HG03432 (cell line): Measurements from ENCODE around the gene CDX1.
"Not testable (repeated sequence)": the region's sequence is repeated elsewhere in the genome, so short reads cannot be mapped to it uniquely, and the experiment has no call there.

Source experiments
- ATAC-seq: cut with Tn5 transposase; IDR thresholded peaks from one replicate; pipeline ENCODE4 v1.9.1; 2021; ENCODE audit warnings: mild to moderate bottlenecking, moderate library complexity; ENCODE audit not compliant: unreplicated experiment

Gene CDX1

DNA sequence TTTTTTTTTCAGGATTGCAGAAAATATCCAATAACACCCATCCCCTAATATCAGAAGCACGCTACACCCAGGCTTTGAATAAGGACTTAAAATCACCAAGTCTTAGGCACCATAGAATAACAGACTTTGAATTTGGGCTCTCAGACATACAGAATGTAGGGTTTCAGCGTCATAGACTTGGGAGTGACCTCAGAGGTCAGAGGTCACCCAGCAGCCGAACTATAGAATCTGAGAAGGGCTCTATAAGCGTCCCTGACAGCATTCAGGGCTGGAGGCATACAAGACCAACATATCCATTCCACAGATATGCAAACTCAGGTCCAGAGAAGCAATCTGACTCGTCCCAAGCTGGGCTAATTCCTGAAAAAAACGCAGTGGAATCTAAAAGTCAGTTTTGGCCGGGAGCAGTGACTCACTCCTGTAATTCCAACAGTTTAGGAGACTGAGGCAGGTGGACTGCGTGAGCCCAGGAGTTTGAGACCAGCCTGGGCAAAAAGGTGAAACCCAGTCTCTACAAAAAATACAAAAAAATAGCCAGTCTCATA lies 58.0 kb downstream of the CDX1 start:
- no peak for ATAC-seq

DNA sequence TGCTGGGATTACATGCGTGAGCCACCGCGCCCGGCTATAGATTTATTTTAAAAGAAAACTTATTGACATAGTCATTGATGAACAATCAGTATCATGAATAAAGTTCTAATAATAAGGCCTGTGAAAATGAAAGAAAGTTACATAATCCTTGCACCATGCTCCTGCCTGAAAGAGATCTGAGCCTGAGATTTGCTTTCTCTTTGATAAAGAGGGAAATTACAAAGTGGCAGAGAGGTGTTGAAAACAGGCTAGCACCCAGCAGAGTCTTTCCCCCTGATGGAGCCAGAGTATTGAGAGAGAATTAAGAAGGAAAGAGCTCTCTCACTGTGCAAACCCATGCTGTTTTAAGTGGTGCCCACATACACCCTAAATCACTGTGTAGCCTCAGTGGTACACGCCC lies 60.5 kb downstream of the CDX1 start:
- ATAC-seq: no peak

DNA sequence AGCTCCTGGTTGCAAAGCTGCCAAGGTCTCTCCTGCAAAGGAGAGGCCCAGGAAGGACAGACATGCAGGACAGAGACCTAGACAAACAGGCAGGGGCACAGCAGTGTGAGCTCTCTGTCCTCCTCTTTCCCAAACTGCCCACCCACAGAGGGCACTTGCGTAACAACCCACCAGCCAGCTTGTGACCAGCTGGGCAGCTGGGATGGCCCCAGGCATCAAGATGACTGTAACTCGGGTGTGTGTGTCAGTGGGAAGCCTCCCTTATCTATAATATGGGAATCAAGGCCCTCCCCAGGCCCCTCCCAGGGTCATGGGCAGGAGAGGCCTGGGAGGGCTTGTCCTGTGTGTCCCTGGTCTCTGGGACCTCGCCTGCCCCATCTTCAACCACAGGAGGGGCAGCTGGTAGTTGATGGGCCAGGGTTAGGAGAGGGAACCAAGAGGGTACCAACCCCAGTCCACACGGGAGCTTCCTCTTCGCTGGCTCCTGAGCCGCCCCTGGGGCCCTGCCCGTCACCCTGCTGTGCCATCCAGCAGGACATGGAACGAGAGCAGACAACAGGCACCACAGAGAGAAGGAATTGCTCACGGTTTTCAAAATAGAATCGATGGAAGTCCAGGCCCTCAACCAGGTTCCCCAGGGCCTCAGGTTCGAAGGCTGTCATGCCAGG lies 61.2 kb downstream of the CDX1 start:
- no peak for ATAC-seq

DNA sequence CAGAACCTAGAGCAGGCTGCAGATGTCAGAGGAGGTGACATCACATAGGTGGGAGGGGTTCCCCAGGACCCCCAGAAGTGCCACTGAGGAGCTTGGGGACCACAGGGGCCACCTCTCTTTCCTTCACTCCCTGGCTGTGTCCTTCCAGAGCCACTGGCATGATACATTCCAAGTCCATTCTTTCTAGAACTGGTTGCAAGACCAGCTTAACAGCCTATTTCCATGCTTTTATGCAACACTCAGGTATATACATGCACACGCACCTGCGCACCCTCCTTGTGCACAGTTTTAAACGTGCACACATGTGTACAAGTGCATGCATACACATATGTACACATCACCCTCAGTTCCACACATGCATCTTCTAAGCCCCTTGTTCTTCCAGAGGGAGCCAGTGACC lies 63.0 kb downstream of the CDX1 start:
- no peak for ATAC-seq

DNA sequence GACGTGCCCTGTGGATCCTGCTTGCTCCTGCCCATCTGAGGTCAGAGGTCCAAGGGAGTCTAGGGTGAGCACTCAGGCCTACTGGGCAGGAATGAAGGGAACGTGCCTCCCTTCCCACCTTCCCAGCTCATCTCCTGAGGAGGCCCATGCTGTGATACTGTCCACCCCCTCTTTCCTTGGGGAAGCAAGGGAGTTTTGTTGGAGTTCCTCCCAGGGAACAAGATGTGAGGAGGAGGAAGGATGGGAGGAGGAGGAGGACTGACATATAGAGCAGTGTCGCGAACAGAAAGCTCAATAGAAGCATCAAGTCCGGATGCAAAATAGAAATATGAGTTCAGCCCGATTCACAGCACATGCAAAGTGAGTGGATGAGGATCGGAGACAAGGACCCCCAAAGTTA lies 64.3 kb downstream of the CDX1 start:
- ATAC-seq: no peak

DNA sequence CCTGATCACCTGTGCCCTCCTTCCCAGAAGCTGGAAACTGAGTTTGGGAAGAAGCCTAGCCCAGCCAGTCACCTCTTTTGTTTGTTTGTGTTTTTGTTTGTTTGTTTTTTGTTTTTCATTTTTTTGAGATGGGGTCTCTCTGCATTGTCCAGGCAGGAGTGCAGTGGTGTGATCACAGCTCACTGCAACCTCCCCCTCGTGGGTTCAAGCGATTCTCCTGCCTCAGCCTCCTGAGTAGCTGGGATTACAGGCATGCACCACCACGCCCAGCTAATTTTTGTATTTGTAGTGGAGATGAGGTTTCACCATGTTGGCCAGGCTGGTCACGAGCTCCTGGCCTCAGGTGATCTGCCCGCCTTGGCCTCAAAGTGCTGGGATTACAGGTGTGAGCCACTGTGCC lies 67.1 kb downstream of the CDX1 start:
- not testable (repeated sequence) for ATAC-seq
